Measurements from ENCODE around the gene KCNMA1.

GRCh38 chr10:77590344-77591237 lies 47.0 kb downstream of the KCNMA1 start:
- TF ChIP-seq YY1 (IDR thresholded peaks at IDR 0.05; ENCODE audit: insufficient read depth, insufficient read length) = no peak
- no peak for TF ChIP-seq ZNF274 (IDR thresholded peaks at IDR 0.05; ENCODE audit: low read depth, low read length)
- no peak for TF ChIP-seq SUZ12 (IDR thresholded peaks at IDR 0.05; ENCODE audit: extremely low read depth, insufficient read depth, insufficient read length)

All from NT2/D1 (cell line).